Measurements from ENCODE around the gene HDAC7.

The HDAC7 gene

DNA sequence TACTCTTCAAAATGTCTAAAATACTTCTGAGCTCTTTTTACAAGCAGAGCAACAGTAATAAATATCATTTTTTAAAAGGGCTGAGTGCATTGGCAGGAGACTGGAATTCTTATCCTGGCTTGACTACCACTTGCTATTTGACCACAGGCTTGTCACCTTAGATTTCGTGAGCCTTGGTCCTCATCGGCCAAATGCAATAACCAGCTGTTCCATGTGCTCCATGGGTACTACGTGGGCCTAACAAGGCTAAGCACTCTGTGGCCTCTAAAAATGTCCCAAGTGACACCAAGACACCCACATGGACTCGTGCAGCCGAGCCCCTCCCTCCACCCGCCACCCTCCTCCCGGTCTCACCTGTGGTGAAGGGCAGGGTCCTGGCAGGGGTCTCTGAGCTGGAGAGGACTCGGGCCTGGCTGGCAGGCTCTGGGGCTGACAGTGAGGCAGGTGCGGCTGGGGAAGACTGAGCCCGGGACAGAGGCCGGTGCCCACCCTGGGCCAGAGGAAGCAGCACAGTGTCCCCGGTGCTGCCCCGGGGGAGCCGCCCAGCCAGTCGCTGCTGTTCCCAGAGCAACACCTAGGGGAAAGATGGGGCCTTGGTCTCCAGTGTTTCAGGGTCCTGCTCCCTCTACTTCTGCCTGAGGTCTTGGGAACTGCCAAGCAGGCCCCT is 26.6 kb downstream of the HDAC7 start:
- DNase-seq (ENCODE audit: low read depth), result no peak

DNA sequence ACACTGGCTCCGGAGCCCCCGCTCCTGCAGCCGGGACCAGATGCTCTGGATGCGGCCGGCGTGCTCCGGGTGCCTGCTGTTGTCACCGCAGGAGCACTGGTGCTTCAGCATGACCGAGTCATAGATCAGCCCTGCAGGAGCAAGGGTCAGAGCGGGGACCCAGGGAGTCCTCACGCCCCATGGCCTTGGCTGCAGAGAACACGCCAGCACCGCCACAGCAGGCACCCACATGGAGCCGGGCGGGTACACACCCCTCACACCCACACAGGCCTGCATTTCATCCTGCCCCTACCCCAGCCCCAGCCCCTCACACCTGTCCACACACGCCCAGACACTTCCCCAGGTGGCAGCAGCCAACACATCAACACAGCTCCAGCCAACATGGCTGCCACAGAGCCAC is 27.8 kb downstream of the HDAC7 start:
- no peak for DNase-seq (ENCODE audit: low read depth)

DNA sequence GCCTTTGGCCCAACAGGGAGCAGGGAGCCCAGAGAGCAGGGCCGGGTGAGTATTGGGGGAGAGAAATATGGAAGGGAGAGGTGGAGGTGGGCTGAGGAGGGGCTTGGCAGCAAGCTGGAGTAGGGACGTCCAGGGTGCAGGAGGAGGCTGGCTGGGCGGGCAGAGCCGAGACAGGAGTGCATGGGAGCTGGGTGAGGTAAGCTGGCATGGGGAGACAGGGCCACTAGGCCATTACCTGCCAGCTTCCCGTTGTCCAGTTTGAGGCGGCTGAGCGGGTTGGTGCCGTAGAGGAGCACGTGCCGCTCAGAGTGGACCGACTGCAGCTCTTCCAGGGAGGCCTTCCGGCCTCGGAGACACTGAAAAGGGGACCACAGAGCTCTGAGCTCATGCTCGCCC is 28.4 kb downstream of the HDAC7 start:
- no peak for DNase-seq (ENCODE audit: low read depth)

DNA sequence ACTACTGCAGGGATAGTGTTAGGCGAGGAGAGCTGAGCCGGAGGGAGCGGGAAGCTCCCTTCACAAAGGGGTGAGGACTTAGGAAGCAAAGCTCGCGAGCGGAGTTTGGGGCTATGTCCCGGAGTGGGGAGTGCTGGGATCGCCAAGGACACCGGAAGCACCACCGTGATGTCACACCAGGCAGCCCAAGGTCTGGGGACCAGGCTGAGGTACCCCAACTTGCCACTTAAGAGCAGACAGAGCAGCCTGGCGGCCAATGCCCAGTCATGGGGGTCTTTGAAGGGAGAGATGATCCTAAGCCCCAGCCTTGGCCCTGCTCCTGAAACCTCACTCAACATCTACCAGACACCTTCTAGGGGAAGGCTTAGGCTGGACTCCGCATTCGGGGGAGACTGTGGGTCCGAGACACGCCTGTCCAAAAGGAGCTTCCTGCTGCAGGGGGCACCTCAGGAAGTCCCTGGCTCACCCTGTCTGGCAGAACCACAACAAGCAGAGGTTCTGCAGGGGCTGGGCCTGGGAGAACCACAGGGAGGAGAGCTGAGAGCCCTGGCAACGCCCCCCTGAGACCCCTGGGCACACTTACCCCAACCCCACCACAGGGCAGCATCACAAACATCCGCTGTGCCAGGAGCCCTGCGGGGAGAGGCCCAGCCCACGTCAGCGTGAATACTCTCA is 28.9 kb downstream of the HDAC7 start:
- DNase-seq (ENCODE audit: low read depth), result no peak

DNA sequence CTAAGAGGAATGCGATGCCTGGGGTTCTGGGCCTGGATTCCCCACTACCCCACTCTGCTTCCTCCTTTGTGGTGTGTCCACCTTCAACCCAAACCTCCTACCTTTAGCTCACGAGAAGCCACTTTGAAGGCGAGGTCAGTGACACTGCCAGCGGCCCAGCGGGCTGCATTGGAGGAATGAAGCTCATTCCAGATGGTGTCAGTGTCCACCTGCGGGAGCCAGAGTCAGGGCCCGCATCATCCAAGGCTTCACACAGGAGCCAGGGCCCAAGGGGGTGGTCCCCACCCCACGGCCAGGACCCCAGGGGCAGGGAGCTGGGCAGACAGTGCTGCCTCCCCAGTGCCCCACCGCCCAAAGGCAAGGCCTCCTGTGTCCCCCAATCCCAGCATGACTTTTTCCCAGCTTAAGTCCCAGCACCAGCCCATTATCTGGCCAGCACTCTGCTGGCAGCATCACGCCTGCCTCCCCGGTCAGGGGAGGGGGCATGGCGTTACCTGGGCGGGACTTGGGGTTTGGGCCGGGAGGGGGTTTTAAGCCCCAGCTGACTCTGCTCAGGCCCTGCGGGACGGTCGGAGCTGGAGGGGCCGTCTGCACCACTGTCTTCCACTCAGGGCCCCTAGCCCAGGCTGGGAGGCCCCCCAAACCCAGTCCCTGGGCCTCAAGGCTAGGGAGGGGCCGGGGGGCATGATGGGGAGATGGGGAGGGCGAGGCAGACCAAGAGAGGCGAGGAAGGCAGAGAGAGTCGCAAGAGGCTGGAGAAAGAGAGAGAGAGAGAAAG is 29.8 kb downstream of the HDAC7 start:
- DNase-seq (ENCODE audit: low read depth), result no peak

DNA sequence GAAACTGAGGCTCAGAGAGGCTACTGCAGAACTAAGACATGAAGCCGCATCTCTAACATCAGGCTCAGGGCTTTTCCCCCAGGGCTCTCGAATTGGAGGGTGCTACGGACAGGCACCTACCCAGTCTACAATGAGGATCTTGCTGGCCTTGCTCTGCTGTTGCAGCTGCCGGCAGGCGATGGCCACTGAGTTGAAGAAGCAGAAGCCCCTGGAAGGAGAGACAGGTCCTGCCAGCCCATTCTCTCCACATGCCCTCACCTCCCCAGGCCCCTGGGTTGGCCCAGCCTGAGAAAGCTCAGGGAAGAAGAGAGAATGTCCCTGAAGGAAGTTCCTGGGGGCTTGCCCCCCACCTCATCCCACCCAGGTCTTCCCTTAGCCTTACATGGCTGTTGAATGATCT is 30.6 kb downstream of the HDAC7 start:
- DNase-seq (ENCODE audit: low read depth), result no peak

DNA sequence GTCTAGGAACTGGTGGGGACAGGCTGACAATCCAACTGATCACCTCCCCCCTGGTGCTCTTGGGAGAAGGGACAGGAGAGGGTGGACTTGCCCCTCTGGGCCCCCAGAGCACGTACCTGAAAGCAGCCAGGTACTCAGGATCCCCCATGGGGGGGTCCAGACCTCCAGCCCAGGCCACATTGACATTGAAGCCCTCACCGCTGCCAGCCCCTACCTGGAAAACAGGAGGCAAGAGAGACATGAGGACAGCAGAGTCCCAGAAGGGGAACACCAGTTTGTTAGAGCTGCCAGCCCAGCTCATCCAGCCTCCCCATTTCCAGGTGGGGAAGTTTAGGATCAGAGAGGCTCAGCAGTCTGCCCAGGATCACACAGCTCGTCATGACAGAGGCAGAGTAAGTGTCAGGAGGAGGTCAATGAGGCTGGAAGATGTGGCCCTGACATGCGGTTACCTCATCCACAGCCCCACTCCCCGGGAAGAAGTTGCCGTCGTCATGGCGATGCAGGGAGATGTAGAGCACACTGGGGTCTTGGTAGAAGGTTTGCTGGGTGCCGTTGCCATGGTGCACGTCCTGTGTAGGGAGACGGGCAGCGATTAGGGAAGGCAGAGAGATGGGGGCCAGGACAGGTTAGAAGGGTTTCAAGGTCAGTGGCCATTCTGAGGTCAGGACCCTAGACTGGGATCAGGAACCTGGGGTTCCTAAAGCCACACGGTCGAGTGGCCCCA is 31.9 kb downstream of the HDAC7 start:
- DNase-seq (ENCODE audit: low read depth), result no peak

DNA sequence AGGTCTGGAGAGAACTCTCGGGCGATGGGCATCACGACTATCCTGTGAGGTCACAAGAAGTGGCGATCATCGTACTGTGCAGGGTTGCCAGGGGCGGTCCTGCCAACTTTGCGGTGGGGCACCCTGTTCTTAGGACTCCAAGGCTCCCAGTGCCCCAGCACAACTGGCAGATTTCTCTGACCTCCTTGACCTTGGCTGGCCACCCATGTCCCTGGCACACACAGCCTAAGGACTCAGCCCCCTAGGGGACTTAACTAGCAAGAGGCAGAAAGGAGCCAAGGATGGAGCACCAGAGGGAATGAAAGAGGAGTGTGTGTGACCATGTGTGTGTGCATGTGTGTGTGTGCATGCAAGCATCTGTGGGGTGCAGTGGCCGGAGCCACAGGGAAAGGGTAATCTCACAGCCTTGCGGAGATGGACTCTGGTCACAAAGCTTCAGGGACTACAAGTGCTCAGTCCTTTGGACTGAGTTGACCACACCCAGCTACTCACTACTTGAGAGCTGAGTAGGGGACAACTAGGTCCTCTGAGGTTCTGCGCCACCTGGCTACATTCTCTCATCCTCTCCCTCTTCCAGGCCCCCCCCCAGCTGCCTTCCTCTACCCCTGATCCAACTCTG is 32.9 kb downstream of the HDAC7 start:
- DNase-seq (ENCODE audit: low read depth), result no peak

DNA sequence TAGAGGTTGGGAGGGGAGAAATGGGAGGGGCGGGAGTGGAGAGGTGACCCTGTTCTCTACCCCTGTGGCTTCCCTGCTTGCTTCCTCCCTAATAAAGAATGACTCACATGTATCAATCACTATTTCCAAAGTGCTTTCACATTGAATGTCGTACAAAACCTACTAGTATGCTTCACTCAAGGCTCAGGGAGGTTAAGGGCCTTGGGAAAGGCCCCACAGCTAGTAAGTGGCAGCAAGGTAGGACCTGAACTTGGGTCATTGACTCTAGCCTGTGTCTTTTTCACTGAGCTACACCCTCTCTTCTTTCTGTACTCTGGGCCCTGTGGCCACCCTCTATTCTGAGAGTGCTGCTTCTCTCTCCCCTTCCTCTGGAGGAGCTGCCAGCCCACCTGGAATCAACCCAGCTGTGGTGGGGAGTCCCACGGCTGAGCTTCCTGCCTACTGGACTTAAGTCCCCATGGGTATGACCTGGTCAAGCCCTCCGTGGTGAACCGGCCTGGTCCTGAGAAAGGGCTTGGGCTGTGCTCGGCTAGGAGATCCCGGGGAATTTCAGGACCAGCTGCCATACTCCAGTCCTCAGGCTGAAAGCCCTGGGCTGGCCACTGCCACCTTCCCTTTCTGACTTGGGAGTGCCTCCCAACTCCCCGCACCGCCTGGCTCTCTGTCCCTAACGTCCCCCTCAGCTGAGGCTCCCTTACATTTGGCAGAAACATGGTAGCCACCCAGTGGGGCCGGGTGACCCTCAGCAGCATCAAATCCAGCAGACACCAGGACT is 33.6 kb downstream of the HDAC7 start:
- no peak for DNase-seq (ENCODE audit: low read depth)

DNA sequence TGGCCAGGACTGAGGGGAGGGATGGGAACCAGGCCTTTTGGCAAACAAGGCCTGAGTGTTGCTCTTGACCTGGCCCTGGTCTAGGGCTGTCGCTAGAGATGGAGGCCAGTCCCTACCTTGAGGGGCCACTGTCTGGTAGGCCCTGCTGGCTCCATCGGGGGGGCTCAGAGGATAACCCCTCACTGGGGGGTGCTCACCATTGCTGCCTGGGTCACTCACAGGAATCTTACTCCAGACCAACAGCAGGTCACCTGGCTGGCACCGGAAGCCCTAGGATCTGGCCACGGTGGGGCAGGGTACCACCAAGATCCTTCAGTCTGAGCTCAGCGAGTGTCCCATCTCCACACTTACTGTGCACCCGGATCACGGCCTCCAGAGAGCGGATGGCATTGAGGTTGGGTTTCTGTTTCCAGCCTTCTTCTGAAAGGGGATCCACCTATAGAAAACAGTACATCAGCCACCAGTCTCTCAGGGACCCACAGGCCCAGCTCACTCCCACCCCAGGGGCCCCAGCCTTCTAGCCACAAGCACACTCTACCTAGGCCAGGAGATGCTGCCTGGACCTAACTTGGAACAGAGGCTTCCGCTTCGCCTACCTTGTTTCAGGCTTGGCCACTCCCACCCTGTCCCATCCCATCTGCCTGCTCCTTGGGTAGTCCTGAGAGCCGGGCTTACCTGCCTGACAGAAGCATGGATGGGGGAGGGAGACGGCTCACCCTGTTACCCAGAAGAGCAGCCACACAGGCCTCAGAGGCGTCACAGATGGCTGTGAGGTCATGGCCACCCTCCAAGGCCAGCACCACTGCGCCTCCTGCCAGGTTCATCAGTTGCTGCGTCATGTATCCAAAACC is 34.4 kb downstream of the HDAC7 start:
- no peak for DNase-seq (ENCODE audit: low read depth)

DNA sequence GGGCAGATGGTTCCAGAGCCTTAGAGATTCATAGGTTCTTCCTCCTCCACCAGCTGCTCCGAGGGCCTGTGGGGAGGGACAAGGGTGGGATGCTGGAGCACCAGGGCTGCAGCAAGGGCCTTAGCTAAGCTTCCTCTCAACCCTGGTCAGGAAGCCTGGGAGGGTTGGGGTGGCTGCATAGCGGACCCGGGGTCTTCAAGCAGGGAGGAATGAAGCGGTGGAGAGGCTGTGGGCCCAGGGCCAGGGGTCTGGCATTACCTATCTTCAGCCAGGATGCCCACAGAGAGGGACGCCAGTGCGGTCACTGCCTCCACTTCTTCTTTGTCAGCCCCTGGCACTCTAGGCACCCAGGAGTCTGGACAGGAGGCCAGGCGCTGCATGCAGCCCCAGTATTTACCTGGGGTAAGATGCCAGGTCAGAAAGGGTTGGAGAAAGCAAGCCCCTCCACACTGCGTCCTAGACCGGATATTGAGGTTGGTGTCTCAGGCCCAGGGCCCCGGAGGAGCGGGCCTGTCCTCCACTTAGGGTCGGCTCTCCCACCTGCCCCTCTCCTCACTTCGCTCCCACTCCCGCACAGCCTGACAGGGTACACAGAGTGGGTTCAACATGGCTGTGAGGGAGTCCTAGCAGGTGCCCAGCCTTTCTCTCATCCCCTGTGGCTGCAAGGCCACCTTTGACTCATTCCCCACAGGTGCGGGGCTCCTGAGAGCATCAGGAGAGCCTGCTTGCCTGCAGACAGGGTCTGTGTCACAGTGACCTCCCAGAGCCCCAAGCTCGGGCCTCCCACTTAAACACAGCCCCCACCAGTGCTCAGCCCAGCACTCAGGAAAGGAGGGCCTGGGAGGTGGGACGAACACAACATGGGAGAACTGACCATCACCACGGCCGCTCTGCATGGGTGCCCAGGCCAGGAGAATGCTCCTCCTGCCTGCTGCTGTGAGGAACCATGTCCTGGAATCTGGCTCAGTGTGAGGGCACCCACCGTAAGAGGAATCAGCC is 35.6 kb downstream of the HDAC7 start:
- no peak for DNase-seq (ENCODE audit: low read depth)

DNA sequence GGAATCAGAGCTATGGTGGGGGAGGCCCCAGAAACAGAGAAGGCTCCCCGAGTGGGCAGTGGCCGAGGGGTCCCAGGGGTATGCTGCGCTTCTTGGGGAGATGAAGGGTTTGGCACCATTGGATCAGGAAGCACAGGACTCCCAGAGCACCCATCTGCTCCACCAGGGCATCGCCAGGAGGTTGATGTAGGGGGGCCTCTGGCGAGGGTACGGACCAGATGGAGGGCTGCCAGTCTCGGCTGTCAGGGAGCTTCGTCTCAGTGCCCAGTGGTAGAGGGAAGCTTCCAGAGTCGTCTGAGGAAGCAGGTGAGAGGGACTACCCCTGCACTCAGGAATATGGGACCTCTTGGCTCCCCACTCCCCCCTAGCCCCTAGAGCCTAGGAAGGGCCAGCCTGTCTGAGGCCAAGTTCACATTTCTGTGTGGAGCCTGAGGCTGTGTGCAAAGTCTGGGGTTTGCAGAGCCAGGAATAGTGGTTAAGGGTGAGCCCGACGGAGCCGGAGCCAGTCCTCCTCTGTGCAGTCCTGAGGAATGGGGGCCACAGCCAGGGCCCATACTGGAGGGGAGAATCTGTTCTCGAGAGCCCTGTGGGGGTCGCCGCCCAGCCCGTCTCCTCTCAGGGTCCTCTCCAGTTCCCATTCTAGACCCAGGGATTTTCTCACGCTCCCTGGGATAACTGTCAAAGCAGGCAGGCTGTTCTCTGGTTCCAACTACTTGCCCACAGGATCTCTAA is 36.5 kb downstream of the HDAC7 start:
- no peak for DNase-seq (ENCODE audit: low read depth)

DNA sequence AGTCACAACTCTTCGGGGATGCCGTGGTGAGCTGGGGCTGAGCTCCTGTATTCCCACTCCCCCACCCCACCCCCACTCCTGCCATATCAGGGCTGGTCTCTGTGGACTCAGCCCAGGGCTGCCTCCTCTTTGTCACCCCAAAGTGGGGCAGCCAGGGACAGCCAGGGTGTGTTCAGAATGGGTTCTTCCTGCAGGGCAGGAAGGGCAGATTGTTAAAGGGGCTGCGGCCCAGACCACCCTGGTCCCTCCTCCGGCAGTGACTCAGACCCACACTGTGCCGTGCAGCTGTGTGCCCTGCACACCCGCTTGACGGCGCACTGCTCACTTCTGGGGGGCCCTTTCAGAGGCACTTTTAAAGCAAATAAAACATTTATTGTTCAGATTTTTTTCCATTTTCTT is 37.3 kb downstream of the HDAC7 start:
- no peak for DNase-seq (ENCODE audit: low read depth)

DNA sequence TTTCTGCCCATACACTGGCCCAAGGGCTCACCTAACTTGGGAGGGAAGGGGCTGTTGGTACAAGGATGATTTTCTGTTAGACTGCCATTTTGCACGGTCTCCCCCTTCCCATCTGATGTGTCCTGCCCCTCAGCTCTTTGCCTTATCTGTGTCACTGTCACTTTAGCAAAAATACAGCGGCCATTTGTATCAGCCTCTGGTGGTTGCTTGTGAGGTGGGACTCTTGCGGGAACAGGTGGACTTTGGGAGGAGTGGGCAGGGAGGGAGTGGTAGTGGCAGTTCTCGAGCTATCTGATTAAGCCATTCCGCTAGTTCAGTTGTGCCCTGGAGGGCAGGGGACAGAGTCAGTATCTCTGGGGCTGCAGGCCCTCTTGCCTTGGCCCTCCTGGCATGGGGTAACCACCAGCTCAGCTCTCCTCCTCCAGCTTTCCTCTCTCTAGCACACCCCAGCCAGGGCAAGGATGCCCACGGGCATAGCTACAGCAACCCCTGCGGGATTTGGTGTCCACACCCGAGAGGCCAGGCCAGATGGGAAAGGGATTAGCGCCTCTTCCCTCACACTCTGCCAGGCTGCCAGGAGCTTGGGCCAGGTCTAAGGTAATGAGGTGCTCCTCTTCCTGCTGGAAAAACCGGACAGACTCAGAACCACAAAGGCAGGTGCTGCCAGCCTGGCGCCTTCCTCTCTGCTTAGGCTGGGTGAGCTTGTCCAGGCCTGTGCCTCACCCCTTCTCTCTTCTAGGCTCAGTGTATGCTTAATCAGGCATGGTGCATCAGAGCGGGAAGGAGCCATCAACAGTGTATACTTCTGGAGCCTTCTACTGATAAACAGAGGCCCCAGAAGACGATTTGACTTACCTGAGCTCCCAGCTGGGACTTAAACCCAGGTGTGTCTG is 38.0 kb downstream of the HDAC7 start:
- no peak for DNase-seq (ENCODE audit: low read depth)

DNA sequence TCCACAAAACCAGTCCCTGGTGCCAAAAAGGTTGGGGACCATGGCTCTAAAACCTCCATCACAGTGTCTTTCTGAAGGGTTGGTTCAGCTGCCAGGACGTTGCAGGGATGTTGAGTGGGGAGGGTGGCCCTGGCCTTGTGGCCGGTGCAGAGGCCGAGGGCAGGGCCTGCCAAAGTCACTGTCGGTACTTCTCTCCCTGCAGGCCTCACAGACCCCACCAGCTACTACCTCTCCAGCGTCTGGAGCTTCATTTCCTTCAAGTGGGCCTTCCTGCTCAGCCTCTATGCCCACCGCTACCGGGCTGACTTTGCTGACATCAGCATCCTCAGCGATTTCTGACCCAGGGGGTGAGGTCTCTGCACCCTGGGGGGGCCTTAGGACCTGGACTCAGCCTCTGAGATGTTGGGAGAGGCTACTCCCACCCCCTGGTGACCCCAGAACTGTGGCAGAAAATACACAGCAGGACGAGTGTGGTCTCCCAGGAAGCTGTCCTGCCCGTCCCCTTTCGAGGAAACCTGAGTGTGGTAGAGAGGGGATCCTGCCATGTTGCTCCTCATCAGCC is 39.7 kb downstream of the HDAC7 start:
- no peak for DNase-seq (ENCODE audit: low read depth)

DNA sequence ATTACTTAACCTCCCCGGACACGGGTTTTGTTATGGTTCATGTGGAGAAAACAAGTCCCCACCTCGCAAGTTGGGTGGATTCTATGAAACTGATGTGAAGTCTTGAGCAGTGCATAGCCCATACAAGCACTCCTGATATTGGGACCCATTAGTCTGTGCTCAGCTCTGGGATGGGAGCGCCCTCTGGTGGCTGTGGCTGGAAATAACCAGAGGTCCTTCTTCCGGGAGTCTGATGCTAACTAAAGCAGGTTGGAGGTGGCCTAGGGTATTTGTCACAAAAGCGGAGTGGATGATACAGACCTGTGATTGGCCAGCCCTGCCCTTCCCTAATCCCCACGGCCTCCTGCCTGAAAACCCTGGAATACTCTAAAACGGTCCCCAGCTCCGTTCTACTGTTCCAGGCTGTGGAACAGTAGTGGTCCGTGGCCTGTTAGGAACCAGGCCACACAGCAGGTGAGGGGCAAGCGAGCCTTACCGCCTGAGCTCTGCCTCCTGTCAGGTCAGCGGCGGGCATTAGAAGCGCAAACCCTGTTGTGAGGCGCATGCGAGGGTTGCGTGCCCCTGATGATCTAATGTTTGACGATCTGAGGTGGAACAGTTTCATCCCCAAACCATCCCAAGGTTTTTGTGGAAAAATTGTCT is 40.3 kb downstream of the HDAC7 start:
- peak; percentile 94 for DNase-seq (ENCODE audit: low read depth)

DNA sequence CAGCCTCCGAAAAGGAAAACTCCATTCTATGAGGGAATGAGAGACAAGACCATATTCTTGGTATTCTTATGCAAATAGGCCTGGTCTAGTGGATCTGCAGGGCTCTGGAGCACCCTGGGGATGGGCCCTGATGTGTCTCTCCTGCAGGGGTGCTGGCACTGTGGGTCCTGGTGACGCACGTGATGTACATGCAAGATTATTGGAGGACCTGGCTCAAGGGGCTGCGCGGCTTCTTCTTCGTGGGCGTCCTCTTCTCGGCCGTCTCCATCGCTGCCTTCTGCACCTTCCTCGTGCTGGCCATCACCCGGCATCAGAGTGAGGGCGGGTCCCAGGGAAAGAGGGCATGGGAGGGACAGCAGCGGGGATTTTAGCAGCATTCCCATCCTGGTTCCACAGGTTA is 40.8 kb downstream of the HDAC7 start:
- no peak for DNase-seq (ENCODE audit: low read depth)

Data from stimulated activated CD8-positive, alpha-beta memory T cell treated with anti-CD3 and anti-CD28 coated beads, Interleukin-15, amount 100 ng/mL, for 1 hour (primary cell).